Stimulated activated CD4-positive, alpha-beta T cell treated with anti-CD3 and anti-CD28 coated beads, Interleukin-4, amount 100 ng/mL, for 48 hours (primary cell): ENCODE measurements around the gene RO60.

Source experiments
- DNase-seq, 2 donors: peaks; one replicate each; pipeline ENCODE4 v3.0.0-alpha.2; 2020; ENCODE audit warnings: low read depth in 2 of 2

RO60 gene

GRCh38 chr1:193060938-193061337 lies 1.5 kb downstream of the RO60 start:
- DNase-seq: no peak

GRCh38 chr1:193062698-193063463 lies 3.5 kb downstream of the RO60 start:
- DNase-seq: no peak

DNA sequence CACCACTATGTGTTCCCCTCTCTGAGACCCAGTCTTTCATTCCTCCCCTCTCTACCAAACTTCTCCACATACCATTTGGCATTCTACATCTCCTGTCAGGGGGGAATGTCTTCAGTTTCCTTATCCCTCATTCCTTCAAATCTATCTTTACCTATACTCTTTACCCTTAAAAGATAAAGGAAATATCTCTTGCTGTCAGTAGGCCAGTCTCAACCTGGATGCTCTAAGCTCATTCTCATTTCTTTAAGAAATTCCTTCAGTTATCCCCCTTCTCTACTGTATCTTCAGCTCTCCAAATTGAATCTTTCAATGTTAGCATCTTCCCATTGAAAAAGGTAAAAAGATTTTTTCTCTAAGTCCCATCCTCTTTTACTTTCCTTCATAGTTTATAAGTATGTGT lies 6.5 kb downstream of the RO60 start:
- no peak for DNase-seq

DNA sequence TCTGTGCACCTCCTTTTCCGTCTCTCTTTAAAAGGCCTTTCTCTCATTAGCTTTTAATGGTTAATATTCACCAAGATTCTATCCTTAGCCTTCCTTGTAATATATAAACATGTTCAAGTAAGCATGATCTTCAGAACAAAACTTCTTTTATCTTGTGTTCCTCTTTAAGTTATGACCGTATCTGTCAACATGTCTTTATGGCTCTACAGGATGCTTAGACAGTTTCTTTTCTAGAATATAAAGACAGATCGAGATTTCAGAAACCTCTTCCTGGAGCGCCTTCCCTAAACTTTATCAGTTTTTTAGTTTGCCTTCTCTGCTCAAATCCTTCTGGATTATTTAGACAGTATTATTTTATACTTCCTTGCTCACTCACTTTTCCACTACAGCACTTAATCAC lies 7.2 kb downstream of the RO60 start:
- DNase-seq: no peak

GRCh38 chr1:193068013-193068412 lies 8.6 kb downstream of the RO60 start:
- DNase-seq: no peak

- no peak for DNase-seq
Measured at GRCh38 chr1:193069748-193070385, 10.5 kb downstream of the RO60 start.

- DNase-seq: no peak
Measured at GRCh38 chr1:193070386-193070753, 11.0 kb downstream of the RO60 start.

DNA sequence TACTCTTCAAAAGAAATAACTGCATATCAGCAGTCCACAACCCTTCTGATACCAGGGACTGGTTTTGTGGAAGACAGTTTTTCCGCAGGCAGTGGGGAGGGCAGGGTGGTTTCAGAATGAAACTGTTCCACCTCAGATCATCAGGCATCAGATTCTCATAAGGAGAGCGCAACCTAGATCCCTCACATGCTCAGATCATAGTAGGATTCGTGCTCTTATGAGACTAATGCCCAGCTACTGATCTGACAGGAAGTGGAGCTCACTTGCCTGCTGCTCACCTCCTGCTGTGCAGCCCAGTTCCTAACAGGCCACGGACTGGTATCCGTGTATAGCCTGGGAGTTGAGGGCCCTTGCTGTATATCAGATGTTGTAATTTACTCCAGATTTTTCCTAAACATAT lies 11.5 kb downstream of the RO60 start:
- DNase-seq: peak in 1 of 2 donors; percentile 20

DNA sequence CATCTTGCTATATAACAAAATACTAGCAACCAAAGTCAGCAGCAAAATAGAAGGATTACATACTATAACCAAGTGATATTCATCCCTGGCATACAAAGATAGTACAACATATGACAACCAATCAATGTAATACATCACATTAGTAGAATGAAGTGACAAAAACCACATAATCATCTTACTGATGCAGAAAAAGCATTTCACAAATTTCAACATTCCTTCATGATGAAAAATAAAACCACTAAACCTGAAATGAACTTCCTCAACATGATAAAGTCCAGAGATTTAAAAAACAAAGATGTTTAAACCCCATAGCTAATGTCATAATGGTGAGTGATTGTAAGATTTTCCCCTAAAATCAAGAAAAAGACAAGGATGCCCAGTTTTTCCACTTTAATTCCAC lies 18.6 kb downstream of the RO60 start:
- DNase-seq: no peak

DNA sequence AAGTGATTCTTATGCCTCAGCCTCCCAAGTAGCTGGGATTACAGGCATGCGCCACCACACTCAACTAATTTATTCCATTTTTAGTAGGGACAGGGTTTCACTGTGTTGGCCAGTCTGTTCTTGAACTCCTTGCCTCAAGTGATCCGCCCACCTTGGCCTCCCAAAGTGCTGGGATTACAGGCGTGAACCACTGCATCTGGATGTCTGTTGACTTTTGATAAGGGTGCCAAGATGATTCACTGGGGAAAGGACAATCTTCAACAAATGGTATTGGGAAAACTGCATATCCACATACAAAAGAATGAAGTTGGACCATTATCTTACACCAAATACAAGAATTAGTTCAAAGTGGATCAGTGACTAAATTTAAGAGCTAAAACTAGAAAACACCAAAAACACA lies 19.8 kb downstream of the RO60 start:
- DNase-seq: no peak

GRCh38 chr1:193083365-193084088 lies 24.1 kb downstream of the RO60 start:
- DNase-seq: no peak

DNA sequence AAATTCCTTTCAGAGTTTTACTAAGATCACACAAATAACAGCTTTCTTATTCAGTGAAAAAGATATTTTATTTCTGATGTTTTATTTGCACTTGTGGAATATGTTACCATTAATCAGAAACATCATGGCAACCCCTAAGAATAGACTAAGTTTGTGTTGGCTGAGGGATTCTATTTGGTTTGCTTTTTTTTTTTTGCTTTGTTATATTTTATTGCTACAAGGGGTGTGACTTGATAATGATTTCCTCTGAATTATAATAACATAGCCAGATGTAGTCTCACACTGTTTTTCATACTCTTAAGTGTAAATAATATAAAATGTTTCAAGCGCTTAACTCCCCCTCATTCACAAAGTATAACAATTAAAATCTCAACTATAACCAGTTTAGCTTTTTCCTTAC lies 25.9 kb downstream of the RO60 start:
- DNase-seq: no peak

DNA sequence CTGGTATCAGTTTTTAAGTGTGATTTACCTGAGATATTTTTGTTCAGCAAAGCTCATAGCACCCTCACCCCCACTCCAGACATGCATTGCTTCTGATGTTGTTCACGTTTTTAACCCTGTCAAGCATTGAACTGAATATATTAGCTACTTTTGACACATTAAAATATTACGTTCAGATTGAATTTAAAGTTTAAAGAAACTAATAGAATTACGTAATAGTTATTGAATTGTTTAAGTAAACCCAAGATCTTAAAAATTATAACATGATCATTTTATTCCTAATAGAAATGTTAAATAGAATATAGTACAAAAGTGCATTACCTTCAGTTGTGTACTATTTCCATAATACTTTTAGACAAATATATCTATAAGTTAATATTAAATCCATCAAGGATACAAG lies 26.9 kb downstream of the RO60 start:
- DNase-seq: no peak

DNA sequence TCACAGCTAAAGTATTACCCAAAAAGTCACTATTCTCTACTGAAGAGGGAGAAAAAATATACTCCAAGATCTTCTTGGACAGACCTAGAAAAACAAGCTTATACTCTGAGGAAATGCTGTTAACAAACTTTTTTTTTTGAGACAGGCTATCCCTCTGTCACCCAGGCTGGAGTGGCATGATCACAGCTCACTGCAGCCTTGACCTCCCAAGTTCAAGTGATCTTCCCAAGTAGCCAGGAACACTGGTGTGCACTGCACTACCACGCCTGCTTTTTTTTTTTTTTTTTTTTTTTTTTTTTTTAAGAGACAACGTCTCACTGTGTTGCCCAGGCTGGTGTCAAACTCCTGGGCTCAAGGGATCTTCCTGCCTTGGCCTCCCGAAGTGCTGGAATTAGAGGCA lies 28.5 kb downstream of the RO60 start:
- DNase-seq: no peak

DNA sequence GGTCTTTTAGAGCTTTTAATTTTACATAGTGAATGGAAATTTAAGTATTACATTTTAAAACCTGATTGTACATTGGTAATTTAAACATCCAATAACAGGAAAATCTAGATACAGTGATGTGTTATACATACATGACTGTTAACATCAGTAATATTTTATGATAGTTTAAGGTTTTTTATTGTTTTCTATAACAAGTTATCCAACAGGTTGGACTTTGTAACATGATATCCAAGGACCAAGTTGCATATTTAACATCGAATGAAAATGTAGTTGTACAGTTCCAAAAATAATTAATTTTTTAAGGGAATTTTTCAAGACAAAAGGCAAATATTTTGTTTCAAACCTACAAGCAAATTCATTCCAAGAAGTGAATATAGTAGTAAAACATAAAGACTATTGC lies 31.5 kb downstream of the RO60 start:
- DNase-seq: no peak

DNA sequence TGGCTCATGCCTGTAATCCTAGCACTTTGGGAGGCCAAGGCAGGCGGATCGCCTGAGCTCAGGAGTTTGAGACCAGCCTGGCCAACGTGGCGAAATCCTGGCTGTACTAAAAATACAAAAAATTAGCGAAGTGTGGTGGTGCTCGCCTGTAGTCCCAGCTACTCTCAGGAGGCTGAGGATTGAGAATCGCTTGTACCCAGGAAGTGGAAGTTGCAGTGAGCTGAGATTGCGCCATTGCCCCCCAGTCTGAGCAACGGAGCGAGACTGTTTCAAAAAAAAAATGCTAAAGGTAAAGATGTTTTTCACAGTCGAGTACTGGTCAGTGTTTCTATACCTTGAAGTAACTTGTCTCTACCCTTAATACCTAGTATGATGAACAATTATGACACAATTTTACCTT lies 34.7 kb downstream of the RO60 start:
- no peak for DNase-seq

- no peak for DNase-seq
Measured at GRCh38 chr1:193102662-193103061, 43.2 kb downstream of the RO60 start.

DNA sequence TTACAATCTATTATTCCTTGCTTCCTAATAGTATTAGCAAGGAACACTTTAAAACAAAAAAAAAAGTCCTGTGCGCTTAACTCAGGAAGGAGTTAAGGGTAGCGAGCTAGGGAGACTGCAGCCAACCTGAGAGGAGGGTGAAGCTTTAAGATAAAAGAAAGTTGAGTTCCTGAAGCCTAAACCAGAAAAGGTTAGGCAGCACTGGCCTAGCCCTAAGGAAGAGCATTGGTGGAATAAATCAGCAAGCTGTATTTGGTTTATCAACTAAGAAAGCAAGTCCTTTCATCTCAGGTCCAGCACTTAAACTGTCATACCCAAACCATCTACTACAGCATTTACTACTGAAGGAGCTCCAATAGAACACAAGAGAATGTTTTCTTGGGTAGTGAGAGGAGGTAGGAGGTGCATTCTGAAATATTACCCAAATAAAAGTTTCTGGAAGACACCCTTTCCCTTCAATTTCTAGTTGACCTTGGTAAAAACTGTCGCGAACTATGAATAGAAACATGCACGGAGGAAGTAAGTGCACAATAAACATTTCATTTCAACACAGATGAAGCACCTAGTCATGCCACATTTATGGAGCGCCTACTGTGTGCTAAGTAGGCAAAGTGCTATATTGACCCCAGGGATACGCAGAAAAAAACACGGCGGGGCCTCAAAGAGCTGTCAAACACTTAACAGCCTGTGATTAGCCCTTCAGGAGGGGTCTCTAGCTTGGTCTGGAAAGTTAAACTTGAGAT lies 44.5 kb downstream of the RO60 start:
- DNase-seq: no peak

DNA sequence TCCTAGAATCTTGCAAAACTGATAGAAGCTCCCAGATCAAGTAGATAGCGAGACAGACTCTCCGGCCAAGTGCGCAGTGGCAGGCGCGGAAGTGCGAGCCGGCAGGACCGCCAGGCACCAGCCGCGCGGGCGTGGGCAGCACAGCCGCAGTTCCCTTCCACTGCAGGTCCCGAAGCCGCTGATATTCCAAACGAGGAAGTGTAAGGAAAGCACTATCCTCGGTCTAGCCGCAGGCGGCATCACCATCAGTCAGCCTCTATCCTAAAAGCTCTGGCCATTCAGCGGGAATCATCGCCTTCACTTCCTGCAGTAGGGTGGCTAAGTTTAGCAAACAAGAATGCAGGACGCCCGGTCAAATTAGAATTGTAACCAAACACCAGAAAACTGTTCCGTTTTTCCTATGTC lies 45.1 kb downstream of the RO60 start:
- DNase-seq: peak in 1 of 2 donors; percentile 6

DNA sequence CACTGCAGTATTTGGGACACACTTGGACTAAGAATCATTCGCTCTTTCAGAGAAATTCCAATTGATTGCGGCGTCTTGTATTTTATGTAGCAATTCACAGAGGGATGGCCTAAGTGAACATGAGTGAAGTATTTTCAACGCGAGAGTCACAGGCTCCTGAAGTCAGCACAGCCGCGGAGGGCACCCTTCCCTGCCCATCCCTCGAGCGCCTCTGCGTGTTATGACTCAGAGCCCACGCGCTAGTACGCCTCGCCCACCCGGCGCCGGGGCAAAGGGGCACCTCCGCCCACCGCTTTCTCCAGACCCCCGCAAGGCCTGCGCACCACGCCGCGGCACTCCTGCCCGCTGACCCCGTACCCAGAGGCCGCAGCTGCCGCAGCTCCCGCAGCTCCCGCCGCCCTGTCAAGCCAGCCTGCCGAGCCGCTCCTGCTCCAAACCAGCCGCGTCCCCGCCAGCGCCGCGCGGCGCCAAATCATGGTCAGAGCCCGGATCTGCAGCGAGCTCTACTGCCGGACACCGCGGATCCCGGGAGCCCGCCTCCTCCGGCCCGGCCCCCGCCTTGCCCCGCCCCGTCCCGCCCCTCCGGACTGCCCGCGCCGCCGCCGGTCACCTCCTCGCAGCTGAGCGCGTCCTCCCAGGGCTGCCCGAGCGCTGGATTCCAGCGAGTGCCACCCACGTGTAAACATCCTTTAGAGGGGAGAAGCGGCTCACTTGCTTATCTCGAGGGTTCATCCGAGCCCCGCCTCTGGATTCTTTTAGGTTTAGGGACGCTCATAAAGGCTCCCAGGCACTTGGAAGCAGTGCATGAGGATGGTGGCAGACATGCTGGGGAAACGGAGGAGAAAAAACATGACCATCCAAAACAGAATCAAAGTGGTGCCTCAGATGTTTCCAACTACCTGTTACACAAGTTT lies 45.8 kb downstream of the RO60 start, which contains the start of gene GLRX2:
Gene GLRX2 (minus strand): TSS at position 508 of the 914 bp plus-strand sequence. CDS start 32 bp downstream, at position 476.
- DNase-seq: peak; percentile 29 to 59

GRCh38 chr1:193105821-193106177 lies 46.4 kb downstream of the RO60 start:
- no peak for DNase-seq
